ENCODE results near the gene KDM4B.

The KDM4B gene

GRCh38 chr19:5013761-5014160, 44.8 kb downstream of the KDM4B start:
- DNase-seq (ENCODE audit: low read depth): no peak

DNA sequence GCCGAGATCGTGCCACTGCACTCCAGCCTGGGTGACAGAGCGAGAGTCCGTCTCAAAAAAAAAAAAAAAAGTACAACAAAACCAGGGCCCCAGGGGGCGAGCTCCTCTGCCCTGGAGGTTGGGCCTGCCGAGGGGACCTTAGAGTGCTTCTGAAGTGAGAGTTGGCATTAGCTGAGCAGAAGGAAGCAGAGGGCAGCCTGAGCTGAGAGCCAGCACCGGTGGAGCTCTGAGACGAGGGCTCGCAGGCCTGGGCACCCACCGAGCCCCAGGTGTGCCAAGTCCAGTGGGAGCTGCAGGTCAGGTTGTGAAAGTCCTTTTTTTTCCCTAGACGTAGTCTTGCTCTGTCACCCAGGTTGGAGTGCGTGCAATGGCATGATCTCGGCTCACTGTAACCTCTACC, 46.0 kb downstream of the KDM4B start:
- DNase-seq (ENCODE audit: low read depth): no peak

GRCh38 chr19:5016268-5016667, 47.4 kb downstream of the KDM4B start:
- no peak for DNase-seq (ENCODE audit: low read depth)

DNA sequence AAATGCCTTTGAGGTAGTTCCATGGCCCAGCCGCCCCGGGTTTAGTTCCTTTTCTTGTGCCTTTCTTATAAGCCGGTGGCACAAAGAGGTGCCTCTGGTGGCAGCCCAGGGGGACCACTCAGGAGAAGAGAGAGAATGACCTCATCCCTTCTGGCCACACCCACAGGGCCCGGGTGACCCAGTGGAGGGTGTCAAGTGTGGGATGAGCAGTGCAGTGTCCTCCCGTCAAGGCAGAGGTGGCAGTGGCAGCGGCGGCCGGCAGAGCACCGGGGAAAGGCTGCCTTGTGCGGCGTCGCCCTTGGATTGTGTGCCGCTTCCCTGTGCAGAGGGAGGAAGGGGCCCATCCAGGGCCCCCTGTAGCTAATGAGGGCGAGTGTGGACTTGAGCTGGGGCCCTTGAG, 47.9 kb downstream of the KDM4B start:
- DNase-seq (ENCODE audit: low read depth): no peak

- peak; percentile 26 for DNase-seq (ENCODE audit: low read depth)
These were observed 48.3 kb downstream of the KDM4B start for GRCh38 chr19:5017235-5017634.

GRCh38 chr19:5018224-5019015, 49.5 kb downstream of the KDM4B start:
- peak; percentile 70 for DNase-seq (ENCODE audit: low read depth)

- DNase-seq (ENCODE audit: low read depth): no peak
These were observed 51.5 kb downstream of the KDM4B start for GRCh38 chr19:5020368-5020767.

DNA sequence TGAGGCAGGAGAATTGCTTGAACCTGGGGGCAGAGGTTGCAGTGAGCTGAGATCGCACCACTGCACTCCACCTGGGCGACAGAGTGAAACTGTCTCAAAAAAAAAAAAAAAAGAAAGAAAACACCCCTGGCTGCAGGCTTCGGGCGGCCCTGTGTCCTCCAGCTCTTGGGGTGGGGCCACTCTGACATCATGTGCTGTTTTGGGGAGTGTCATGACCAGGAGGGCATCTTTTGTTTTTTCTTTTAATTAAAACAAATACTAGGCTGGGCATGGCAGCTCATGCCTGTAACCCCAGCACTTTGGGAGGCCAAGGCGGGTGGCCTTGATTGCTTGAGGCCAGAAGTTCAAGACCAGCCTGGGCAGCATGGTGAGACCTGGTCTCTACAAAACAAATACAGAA, 52.1 kb downstream of the KDM4B start:
- DNase-seq (ENCODE audit: low read depth): no peak

- DNase-seq (ENCODE audit: low read depth): no peak
These were observed 53.4 kb downstream of the KDM4B start for GRCh38 chr19:5022066-5022860.

DNA sequence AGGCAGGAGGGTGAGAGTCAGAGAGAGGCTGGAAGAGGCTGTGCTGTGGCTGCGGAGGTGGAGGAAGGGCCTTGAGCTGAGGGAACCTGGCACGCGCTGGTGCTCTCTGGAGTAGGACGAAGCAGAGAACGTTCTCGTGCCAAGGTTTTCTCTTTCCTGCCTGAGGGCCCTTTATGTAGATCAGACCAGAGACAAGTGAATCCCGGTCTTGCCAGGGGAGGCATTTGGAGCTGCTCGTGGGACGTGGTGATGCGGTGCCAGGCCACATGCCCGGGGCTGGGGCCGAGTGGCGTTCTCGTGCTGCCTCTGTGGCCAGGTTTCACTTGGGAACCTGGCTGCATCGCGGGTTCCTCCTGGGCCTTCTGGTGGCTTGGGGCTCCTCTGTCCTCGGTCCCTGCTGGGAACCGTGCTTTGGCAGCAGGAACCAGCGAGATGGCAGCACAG, 54.2 kb downstream of the KDM4B start:
- DNase-seq (ENCODE audit: low read depth): no peak

GRCh38 chr19:5024282-5024681, 55.4 kb downstream of the KDM4B start:
- DNase-seq (ENCODE audit: low read depth): no peak

DNA sequence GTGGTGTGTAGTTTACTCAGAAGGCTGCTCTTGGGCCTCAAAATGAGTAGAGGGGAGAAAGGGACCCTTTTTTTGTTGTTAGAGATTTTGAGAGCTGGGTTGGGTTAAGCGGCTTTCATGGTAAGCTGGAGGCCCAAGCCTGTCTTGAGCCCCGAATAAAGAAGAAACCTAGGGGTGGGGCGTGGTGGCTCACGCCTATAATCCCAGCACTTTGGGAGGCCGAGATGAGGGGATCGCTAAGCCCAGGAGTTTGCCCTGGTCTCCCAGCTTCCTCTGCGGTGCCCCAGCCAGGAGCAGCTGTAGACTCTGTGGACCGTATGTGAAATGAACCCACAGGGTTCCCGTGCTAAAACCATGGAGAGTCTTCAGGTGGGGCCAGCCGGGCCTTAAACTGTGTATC, 56.1 kb downstream of the KDM4B start:
- DNase-seq (ENCODE audit: low read depth): no peak

- DNase-seq (ENCODE audit: low read depth): no peak
These were observed 57.9 kb downstream of the KDM4B start for GRCh38 chr19:5026706-5027273.

- no peak for DNase-seq (ENCODE audit: low read depth)
These were observed 59.4 kb downstream of the KDM4B start for GRCh38 chr19:5028229-5028886.

GRCh38 chr19:5029596-5029995, 60.7 kb downstream of the KDM4B start:
- DNase-seq (ENCODE audit: low read depth): peak; percentile 38

DNA sequence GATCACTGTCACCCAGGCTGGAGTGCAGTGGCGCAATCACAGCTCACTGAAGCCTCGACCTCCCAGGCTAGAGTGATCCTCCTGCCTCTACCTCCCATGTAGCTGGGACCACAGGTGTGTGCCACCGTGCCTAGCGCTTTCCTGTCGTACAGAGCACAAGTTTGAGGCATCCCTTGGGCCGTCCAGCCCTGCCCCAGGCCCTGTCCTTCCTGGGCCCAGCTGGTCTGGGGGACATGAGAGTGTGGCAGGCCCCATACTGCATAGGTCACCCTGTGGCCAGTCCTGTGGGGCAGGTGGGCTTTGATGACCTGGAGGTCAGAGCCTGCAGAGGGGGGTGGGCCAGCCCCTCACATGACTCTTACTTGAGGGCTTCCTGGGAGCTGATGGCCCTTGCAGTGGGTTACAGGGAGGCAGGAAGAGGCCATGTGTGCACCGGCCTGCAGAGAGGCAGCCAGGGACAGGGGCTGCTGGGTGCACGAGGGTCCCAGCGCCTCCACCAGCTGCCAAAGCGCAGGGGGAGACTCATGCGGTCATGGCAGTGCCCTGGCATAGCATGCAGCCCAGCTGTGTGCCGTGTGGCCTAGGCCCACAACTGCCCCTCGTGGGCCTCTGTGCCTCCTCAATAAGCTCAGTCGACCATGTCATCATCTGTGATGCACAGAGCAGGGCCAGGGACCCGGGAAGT, 61.4 kb downstream of the KDM4B start:
- DNase-seq (ENCODE audit: low read depth): no peak

GRCh38 chr19:5030822-5031221, 61.9 kb downstream of the KDM4B start:
- DNase-seq (ENCODE audit: low read depth): no peak

- peak; percentile 56 for DNase-seq (ENCODE audit: low read depth)
These were observed 62.6 kb downstream of the KDM4B start for GRCh38 chr19:5031231-5032100.

- DNase-seq (ENCODE audit: low read depth): no peak
These were observed 63.4 kb downstream of the KDM4B start for GRCh38 chr19:5032101-5032967.

Measured in iris pigment epithelial cell (primary cell).